Mesenchymal stem cell (in vitro differentiated cells and primary cell): ENCODE measurements around the gene WBP1L.
A peak's percentile ranks its signal among the peaks of the same experiment; 100 is the strongest.

Source experiments
- DNase-seq: peaks from one replicate; pipeline ENCODE4 v3.0.0-alpha.2; 2013
- H2AFZ ChIP-seq: one replicate; pipeline ENCODE4 v1.6.1; 2013; ENCODE audit warnings: low read depth, mild to moderate bottlenecking, control low read depth, inconsistent platforms, low read length, moderate library complexity
- H2AK5ac ChIP-seq: 2 replicates; pipeline ENCODE4 v1.6.1; 2013; ENCODE audit warnings: low read length, moderate library complexity, mild to moderate bottlenecking, inconsistent platforms; ENCODE audit not compliant: severe bottlenecking
- H2BK120ac ChIP-seq: one replicate; pipeline ENCODE4 v1.6.1; 2013; ENCODE audit warnings: low read depth, mild to moderate bottlenecking, inconsistent platforms, low read length, moderate library complexity
- H2BK12ac ChIP-seq, 2 experiments: one replicate each; pipeline ENCODE4 v1.6.1; 2013; ENCODE audit warnings: inconsistent platforms in 2 of 2, low read length in 2 of 2, mild to moderate bottlenecking in 2 of 2, moderate library complexity in 2 of 2, control low read depth in 1 of 2
- H2BK15ac ChIP-seq: one replicate; pipeline ENCODE4 v1.6.1; 2013; ENCODE audit warnings: mild to moderate bottlenecking, low read depth, inconsistent platforms; ENCODE audit not compliant: poor library complexity, severe bottlenecking
- H2BK5ac ChIP-seq: 2 replicates; pipeline ENCODE4 v1.6.1; 2013; ENCODE audit warnings: low read depth, mild to moderate bottlenecking, low read length, control low read depth, inconsistent platforms; ENCODE audit not compliant: poor library complexity, severe bottlenecking
- H3K14ac ChIP-seq, 2 experiments: one replicate each; pipeline ENCODE4 v1.6.1; 2013; ENCODE audit warnings: inconsistent platforms in 2 of 2, low read length in 2 of 2, control low read depth in 1 of 2, mild to moderate bottlenecking in 1 of 2, moderate library complexity in 1 of 2
- H3K18ac ChIP-seq, 2 experiments: one replicate each; pipeline ENCODE4 v1.6.1; 2013; ENCODE audit warnings: inconsistent platforms in 2 of 2, low read length in 2 of 2, control low read depth in 1 of 2, low read depth in 1 of 2, mild to moderate bottlenecking in 1 of 2
- H3K23ac ChIP-seq, 2 experiments: one replicate each; pipeline ENCODE4 v1.6.1; 2013; ENCODE audit warnings: inconsistent platforms in 2 of 2, low read length in 2 of 2, mild to moderate bottlenecking in 2 of 2, moderate library complexity in 2 of 2, control low read depth in 1 of 2
- H3K27ac ChIP-seq: 2 replicates; pipeline ENCODE4 v1.5.1; 2013; ENCODE audit warnings: mild to moderate bottlenecking, moderate library complexity, low read length, control low read depth, inconsistent platforms; ENCODE audit not compliant: poor library complexity, severe bottlenecking
- H3K27me3 ChIP-seq, 2 experiments: 2 replicates each; pipeline versions ENCODE4 v1.6.1 to v1.7.0; 2013; ENCODE audit warnings: low read length in 2 of 2, mild to moderate bottlenecking in 2 of 2, moderate library complexity in 2 of 2, control low read depth in 1 of 2, inconsistent platforms in 1 of 2; ENCODE audit not compliant: control insufficient read depth in 1 of 2, insufficient read depth in 1 of 2
- H3K36me3 ChIP-seq, 2 experiments: 2 replicates each; pipeline versions ENCODE4 v1.6.1 to v1.7.0; 2013; ENCODE audit warnings: low read length in 2 of 2, control low read depth in 1 of 2, inconsistent platforms in 1 of 2, low read depth in 1 of 2, mild to moderate bottlenecking in 1 of 2; ENCODE audit not compliant: insufficient read depth in 2 of 2, control insufficient read depth in 1 of 2
- H3K4ac ChIP-seq, 2 experiments: one replicate each; pipeline ENCODE4 v1.6.1; 2013; ENCODE audit warnings: inconsistent platforms in 2 of 2, low read length in 2 of 2, mild to moderate bottlenecking in 2 of 2, moderate library complexity in 2 of 2, control low read depth in 1 of 2, low read depth in 1 of 2
- H3K4me1 ChIP-seq: 2 replicates; pipeline ENCODE4 v1.6.1; 2013; ENCODE audit warnings: low read depth, low read length, control low read depth; ENCODE audit not compliant: control insufficient read depth, insufficient read depth
- H3K4me2 ChIP-seq: 2 replicates; pipeline ENCODE4 v1.6.1; 2013; ENCODE audit warnings: low read length, mild to moderate bottlenecking, inconsistent platforms; ENCODE audit not compliant: poor library complexity, severe bottlenecking
- H3K4me3 ChIP-seq, 2 experiments: 2 replicates each; pipeline versions ENCODE4 v1.5.1 to v1.7.0; 2013; ENCODE audit warnings: low read length in 2 of 2, mild to moderate bottlenecking in 2 of 2, control low read depth in 1 of 2, low read depth in 1 of 2; ENCODE audit not compliant: insufficient read depth in 1 of 2
- H3K79me1 ChIP-seq: replicated peaks from 2 replicates; pipeline ENCODE4 v1.6.1; 2013; ENCODE audit warnings: mild to moderate bottlenecking, control low read depth, low read length, inconsistent platforms; ENCODE audit not compliant: poor library complexity, severe bottlenecking
- H3K9ac ChIP-seq: 2 replicates; pipeline ENCODE4 v1.7.0; 2013; ENCODE audit warnings: mild to moderate bottlenecking, low read length, moderate library complexity
- H3K9me3 ChIP-seq: 2 replicates; pipeline ENCODE4 v1.7.0; 2013; ENCODE audit warnings: mild to moderate bottlenecking, low read length; ENCODE audit not compliant: control insufficient read depth
- H4K8ac ChIP-seq: one replicate; pipeline ENCODE4 v1.6.1; 2013; ENCODE audit warnings: inconsistent platforms, mild to moderate bottlenecking, low read length, moderate library complexity
- H4K91ac ChIP-seq: one replicate; pipeline ENCODE4 v1.6.1; 2013; ENCODE audit warnings: mild to moderate bottlenecking, low read length, inconsistent platforms
- WGBS: methylation state at CpG from one replicate; pipeline ENCODE4 v1.1.7; 2013; ENCODE audit warnings: mixed read lengths; 5-methylcytosine and 5-hydroxymethylcytosine counted together

Gene WBP1L

DNA sequence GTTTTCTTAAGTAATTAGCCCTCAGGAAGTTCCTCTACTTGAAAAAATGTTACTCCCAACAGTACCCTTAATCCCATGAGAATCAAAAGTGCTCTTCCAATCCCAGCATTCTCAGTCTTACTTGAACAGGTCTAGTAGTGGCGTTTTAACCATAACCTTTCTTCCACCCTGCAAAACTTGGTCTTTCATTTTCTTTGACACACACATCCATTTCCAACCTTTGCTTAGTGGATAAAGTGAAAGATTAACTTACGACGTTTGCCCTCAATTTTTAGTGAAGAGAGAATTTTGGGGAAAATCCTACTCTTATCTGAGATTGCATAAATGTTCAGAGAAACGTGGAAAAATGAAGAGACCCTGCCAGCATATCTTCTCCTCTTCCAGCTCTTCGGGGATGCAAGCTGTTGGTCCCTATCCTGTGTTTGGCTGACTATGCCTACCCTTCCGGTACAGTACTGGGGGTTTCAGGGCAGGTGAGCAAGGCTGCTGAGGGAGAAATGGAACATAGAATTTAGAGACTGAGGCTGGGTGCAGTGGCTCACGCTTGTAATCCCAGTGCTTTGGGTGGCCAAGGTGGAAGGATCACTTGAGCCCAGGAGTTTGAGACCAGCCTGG lies 18.8 kb downstream of the WBP1L start:
- Histone ChIP-seq H2BK12ac (peak overlapping the region in 1 of 2 experiments; percentile 63), H3K18ac (no peak overlapping the region), H4K8ac (no peak overlapping the region), H3K4me3 (peak overlapping the region in 1 of 2 experiments; percentile 15), H3K23ac (no peak overlapping the region), H3K9me3 (no peaks in the 10 kb centered on the region), H2BK5ac (no peak overlapping the region), H2AK5ac (no peak overlapping the region), H3K27ac (no peak overlapping the region), H4K91ac (peak overlapping the region; percentile 65), H3K9ac (peak overlapping the region; percentile 36), H2BK15ac (no peak overlapping the region), H3K4ac (no peak overlapping the region), H3K14ac (no peak overlapping the region), H2BK120ac (no peak overlapping the region), H3K4me2 (no peak overlapping the region), H3K36me3 (peaks cover 10 to 11% of the 10 kb centered on the region in 2 experiments), H2AFZ (no peak overlapping the region), H3K79me1 (peaks cover 33% of the 10 kb centered on the region), H3K27me3 (no peaks in the 10 kb centered on the region), H3K4me1 (peaks cover 25% of the 10 kb centered on the region)
- no peak for DNase-seq
- 100% methylated on average over 7 of the region's 7 CpGs for WGBS

DNA sequence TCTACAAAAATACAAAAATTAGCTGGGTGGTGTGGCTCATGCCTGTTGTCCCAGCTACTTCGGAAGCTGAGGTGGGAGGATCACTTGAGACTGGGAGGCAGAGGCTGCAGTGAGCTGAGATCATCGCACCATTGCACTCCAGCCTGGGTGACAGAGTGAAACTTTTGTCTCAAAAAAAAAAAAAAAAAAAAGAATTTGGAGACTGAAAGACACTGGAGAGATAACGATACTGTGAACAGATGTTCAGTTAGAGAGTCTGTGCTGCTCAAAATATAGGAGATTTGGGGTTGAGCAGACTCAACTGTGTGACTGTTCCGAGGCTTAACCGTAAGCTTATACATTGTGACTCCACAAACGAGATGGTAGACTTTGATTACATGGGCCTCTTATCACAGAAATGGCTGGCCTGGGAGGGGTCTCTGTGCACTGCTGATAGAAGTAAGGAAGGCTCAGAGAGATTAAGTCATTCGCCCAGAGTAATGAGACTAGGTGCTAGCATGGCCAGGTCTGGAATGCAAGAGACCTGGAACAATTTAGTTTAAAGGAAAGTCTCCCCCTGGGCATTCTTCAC lies 19.4 kb downstream of the WBP1L start:
- WGBS: 75% methylated on average over 7 of the region's 7 CpGs

DNA sequence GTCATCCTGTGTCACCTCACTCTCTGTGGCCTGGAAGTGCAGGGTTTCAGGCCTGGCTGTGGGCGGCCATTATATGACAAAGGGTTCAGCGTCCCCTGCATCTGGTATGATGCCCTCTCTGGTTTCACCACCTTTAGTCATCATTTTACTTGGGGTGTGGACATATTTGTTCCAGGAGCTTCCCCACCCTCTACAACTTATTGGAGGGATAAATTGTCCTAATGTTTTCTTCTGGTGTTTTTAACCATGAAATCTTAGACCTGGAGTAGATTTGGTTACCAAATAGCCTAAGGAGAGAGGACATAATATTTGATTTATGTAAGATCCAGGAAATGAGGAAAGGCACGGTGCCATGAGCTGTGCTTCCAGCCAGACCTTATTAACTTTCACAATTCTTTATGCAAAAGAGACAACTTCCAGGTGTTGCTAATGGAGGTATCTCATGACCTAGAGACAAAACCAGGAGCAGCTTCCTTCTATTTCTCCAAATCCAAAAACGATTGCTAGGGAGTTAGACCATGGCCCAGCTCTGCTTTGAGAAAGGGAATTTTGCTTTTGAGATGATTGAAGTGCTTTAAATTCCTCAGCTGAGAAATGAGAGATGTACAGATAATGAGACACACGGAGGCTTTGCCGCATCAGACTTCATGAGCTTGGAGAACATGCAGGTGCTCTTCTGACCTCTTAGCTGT lies 20.9 kb downstream of the WBP1L start:
- 63% methylated on average over 5 of the region's 6 CpGs for WGBS
- no peak overlapping the region for H3K4ac ChIP-seq
- peaks cover 25% of the 10 kb centered on the region for H3K4me1 ChIP-seq
- H3K9me3 ChIP-seq: no peaks in the 10 kb centered on the region
- no peak overlapping the region for H4K8ac ChIP-seq
- H2BK120ac ChIP-seq: no peak overlapping the region
- no peak overlapping the region for H2AFZ ChIP-seq
- peak overlapping the region in 1 of 2 experiments; percentile 54 for H2BK12ac ChIP-seq
- H3K4me2 ChIP-seq: no peak overlapping the region
- H3K9ac ChIP-seq: peak overlapping the region; percentile 26
- H2AK5ac ChIP-seq: peak overlapping the region; percentile 29
- no peaks in the 10 kb centered on the region for H3K27me3 ChIP-seq
- peaks cover 10 to 11% of the 10 kb centered on the region in 2 experiments for H3K36me3 ChIP-seq
- H2BK15ac ChIP-seq: peak overlapping the region; percentile 60
- no peak overlapping the region for H3K4me3 ChIP-seq
- H3K27ac ChIP-seq: peak overlapping the region; percentile 4
- no peak overlapping the region for H3K23ac ChIP-seq
- H4K91ac ChIP-seq: no peak overlapping the region
- DNase-seq: no peak
- H3K14ac ChIP-seq: peak overlapping the region in 1 of 2 experiments; percentile 28
- H3K18ac ChIP-seq: peak overlapping the region in 1 of 2 experiments; percentile 57
- H3K79me1 ChIP-seq: peaks cover 36% of the 10 kb centered on the region
- H2BK5ac ChIP-seq: no peak overlapping the region

More for the DNA sequence above, 19.4 kb downstream of the WBP1L start:
- H3K9ac ChIP-seq: peak overlapping the region; percentile 56
- no peak overlapping the region for H4K8ac ChIP-seq
- H3K4me2 ChIP-seq: no peak overlapping the region
- H3K18ac ChIP-seq: no peak overlapping the region
- H3K4me3 ChIP-seq: no peak overlapping the region
- H3K4ac ChIP-seq: no peak overlapping the region
- peaks cover 25% of the 10 kb centered on the region for H3K4me1 ChIP-seq
- no peak overlapping the region for H2AFZ ChIP-seq
- H2AK5ac ChIP-seq: no peak overlapping the region
- H3K14ac ChIP-seq: no peak overlapping the region
- no peak overlapping the region for H2BK12ac ChIP-seq
- H3K79me1 ChIP-seq: peaks cover 34% of the 10 kb centered on the region
- no peaks in the 10 kb centered on the region for H3K27me3 ChIP-seq
- DNase-seq: no peak
- H3K27ac ChIP-seq: no peak overlapping the region
- H3K9me3 ChIP-seq: no peaks in the 10 kb centered on the region
- H4K91ac ChIP-seq: no peak overlapping the region
- no peak overlapping the region for H2BK5ac ChIP-seq
- no peak overlapping the region for H2BK15ac ChIP-seq
- no peak overlapping the region for H3K23ac ChIP-seq
- no peak overlapping the region for H2BK120ac ChIP-seq
- H3K36me3 ChIP-seq: peaks cover 10 to 11% of the 10 kb centered on the region in 2 experiments

DNA sequence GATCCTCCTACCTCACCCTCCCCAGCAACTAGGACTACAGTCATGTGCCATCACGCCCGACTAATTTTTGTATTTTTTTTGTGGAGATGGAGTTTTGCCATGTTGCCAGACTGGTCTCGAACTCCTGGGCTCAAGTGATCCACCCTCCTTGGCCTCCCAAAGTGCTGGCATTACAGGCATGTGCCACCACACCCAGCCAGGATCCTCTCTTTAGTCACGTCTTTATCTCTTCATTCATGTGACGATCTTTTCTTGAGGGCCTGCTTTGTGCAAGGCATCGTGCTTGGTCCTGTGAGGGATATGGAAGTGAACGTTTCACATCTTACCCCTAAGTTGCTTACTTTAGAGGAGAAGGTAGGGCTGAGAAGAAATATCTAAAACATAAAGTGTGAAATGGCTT lies 21.6 kb downstream of the WBP1L start:
- DNase-seq: no peak
- peaks cover 26% of the 10 kb centered on the region for H3K4me1 ChIP-seq
- H2BK12ac ChIP-seq: no peak overlapping the region
- no peak overlapping the region for H3K18ac ChIP-seq
- H2AFZ ChIP-seq: no peak overlapping the region
- H3K4ac ChIP-seq: no peak overlapping the region
- H2BK5ac ChIP-seq: no peak overlapping the region
- H3K4me3 ChIP-seq: no peak overlapping the region
- H3K9ac ChIP-seq: no peak overlapping the region
- H4K91ac ChIP-seq: no peak overlapping the region
- H3K23ac ChIP-seq: no peak overlapping the region
- no peaks in the 10 kb centered on the region for H3K9me3 ChIP-seq
- 91% methylated on average over 5 of the region's 7 CpGs for WGBS
- peaks cover 10 to 11% of the 10 kb centered on the region in 2 experiments for H3K36me3 ChIP-seq
- H3K14ac ChIP-seq: no peak overlapping the region
- H2BK120ac ChIP-seq: no peak overlapping the region
- peak overlapping the region; percentile 4 for H3K27ac ChIP-seq
- no peak overlapping the region for H3K4me2 ChIP-seq
- no peak overlapping the region for H2BK15ac ChIP-seq
- no peak overlapping the region for H4K8ac ChIP-seq
- H2AK5ac ChIP-seq: peak overlapping the region; percentile 48
- H3K79me1 ChIP-seq: peaks cover 35% of the 10 kb centered on the region
- no peaks in the 10 kb centered on the region for H3K27me3 ChIP-seq
